ENCODE results near the gene CDK6. TPM values are rescaled to one million over a fixed set of nuclear protein-coding genes. Genes with fewer than 3 reads are reported as not detected.

CDK6 gene
- total RNA-seq, 4 donors from 2014 or later: 18.9 to 30.3 (median 24.2) TPM

GRCh38 chr7:92653136-92653535 lies 183.2 kb downstream of the CDK6 start:
- DNase-seq (ENCODE audit: low spot score) (no peak), ATAC-seq (ENCODE audit: low FRiP score) (no peak)
- no peak for TF ChIP-seq CTCF (IDR thresholded peaks at IDR 0.05)

- ATAC-seq (ENCODE audit: low FRiP score): no peak
- DNase-seq (ENCODE audit: low spot score): no peak
- TF ChIP-seq CTCF (IDR thresholded peaks at IDR 0.05): no peak
These were observed 183.8 kb downstream of the CDK6 start for GRCh38 chr7:92652536-92652935.

- ATAC-seq (ENCODE audit: low FRiP score) (no peak), DNase-seq (ENCODE audit: low spot score) (no peak)
- TF ChIP-seq CTCF (IDR thresholded peaks at IDR 0.05): no peak
These were observed 186.0 kb downstream of the CDK6 start for GRCh38 chr7:92650391-92650790.

GRCh38 chr7:92648067-92648466 lies 188.3 kb downstream of the CDK6 start:
- ATAC-seq (ENCODE audit: low FRiP score) (no peak), DNase-seq (ENCODE audit: low spot score) (no peak)
- TF ChIP-seq CTCF (IDR thresholded peaks at IDR 0.05): no peak

- DNase-seq (ENCODE audit: low spot score): no peak
- TF ChIP-seq CTCF (IDR thresholded peaks at IDR 0.05): no peak
- no peak for ATAC-seq (ENCODE audit: low FRiP score)
These were observed 188.7 kb downstream of the CDK6 start for GRCh38 chr7:92647652-92648051.

GRCh38 chr7:92647011-92647625 lies 189.3 kb downstream of the CDK6 start:
- no peak for ATAC-seq (ENCODE audit: low FRiP score)
- DNase-seq (ENCODE audit: low spot score): no peak
- TF ChIP-seq CTCF (IDR thresholded peaks at IDR 0.05): no peak
